Esophagus muscularis mucosa (tissue), 4 donors: Measurements from ENCODE around the gene RALGAPA1.

Experiments
- CTCF ChIP-seq, 3 experiments: fragments of 200-600 bp in 2 of 3; fragments of 450-650 bp in 1 of 3; sonication (generic) in 2 of 3; IDR thresholded peaks; one replicate each; pipeline ENCODE4 v1.5.1; 2017 to 2019; ENCODE audit warnings: antibody characterized with exemption in 3 of 3, mild to moderate bottlenecking in 2 of 3, moderate library complexity in 1 of 3
- EP300 ChIP-seq: sonication (generic); formaldehyde crosslinking; IDR thresholded peaks from one replicate; pipeline ENCODE4 v1.6.1; 2017; ENCODE audit warnings: antibody characterized with exemption
- POLR2A ChIP-seq: fragments of 450-650 bp; IDR thresholded peaks from one replicate; pipeline ENCODE4 v1.6.1; 2017; ENCODE audit warnings: antibody characterized with exemption, moderate library complexity, mild to moderate bottlenecking, low read depth

- TF ChIP-seq CTCF (IDR thresholded peaks at IDR 0.05) (no peak), POLR2A (no peak), EP300 (no peak)
These were observed 78.2 kb downstream of the RALGAPA1 start for GRCh38 chr14:35730871-35731270.
